ENCODE results near the gene RNLS. TPM values are rescaled to one million over a fixed set of nuclear protein-coding genes. Genes with fewer than 3 reads are reported as not detected.

The RNLS gene
- total RNA-seq, 1 experiment from 2014 or later: not detected

DNA sequence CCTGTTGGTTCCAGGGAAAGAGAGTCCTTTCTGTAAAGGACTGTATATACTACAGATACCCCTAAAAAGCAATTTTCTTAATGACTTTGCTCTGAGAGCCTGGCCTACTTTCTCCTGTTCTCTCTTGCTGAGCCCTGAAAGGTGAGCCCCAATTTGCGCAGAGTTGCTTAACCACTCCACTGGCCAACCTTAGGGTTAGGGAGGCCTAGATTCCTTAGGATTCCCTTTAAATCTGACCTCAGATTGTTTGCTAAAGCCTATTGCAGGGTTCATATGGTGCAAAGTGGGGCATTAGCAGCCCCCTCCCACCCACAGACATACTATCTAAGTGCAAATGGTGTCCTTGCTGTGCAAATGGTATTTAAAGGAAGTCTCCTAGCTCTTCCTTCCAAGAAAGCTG is 164.2 kb downstream of the RNLS start:
- POLR2A ChIA-PET: no interaction called here
- Mint-ChIP-seq H3K27me3 (ENCODE audit: insufficient read depth, unreplicated experiment) (no peaks in the 10 kb centered on the region), H3K27ac (ENCODE audit: low read depth, unreplicated experiment) (no peak overlapping the region), H3K36me3 (ENCODE audit: insufficient read depth, unreplicated experiment) (no peaks in the 10 kb centered on the region), H3K4me1 (ENCODE audit: insufficient read depth, unreplicated experiment) (no peaks in the 10 kb centered on the region), H3K4me3 (ENCODE audit: unreplicated experiment) (no peak overlapping the region), H3K9me3 (ENCODE audit: unreplicated experiment) (no peaks in the 10 kb centered on the region)
- no TSS peak for BruUV-seq (replicated peaks)
- DNase-seq (ENCODE audit: unreplicated experiment): no peak
- CTCF ChIA-PET: no interaction called here
- TF ChIP-seq, protein P1, sequence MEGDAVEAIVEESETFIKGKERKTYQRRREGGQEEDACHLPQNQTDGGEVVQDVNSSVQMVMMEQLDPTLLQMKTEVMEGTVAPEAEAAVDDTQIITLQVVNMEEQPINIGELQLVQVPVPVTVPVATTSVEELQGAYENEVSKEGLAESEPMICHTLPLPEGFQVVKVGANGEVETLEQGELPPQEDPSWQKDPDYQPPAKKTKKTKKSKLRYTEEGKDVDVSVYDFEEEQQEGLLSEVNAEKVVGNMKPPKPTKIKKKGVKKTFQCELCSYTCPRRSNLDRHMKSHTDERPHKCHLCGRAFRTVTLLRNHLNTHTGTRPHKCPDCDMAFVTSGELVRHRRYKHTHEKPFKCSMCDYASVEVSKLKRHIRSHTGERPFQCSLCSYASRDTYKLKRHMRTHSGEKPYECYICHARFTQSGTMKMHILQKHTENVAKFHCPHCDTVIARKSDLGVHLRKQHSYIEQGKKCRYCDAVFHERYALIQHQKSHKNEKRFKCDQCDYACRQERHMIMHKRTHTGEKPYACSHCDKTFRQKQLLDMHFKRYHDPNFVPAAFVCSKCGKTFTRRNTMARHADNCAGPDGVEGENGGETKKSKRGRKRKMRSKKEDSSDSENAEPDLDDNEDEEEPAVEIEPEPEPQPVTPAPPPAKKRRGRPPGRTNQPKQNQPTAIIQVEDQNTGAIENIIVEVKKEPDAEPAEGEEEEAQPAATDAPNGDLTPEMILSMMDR (IDR thresholded peaks at IDR 0.05; ENCODE audit: unreplicated experiment): no peak
- intact Hi-C loops (cut with micrococcal nuclease): no loop called here

DNA sequence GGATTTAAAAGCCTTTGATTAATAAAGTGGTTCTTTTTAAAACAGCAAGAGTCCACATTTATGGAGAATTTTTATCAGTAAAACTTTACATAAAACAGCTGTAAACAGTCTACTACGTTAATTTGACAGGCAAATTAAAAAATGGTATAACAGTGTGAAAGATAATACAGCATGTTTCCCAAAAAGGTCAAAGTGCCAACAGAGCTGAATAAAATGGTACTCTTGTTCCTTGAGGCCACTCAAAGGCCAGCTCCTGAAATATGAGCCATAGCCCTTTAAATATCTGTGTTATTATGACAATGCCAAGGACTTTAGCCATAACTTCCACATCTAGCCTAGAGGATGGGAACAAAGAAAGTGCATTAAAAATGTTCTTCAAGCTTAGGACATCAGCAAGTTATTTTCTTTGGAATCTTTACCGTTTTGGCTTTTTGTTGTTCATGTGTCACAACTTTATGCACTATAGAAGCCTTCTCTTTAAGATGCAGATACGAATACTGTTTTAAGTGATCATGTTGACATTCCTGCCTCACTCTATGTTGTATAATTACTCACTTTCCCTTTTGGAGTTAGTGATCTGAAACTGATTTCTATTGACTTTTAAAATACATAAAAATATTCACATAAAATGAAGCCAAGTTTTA is 165.6 kb downstream of the RNLS start:
- Mint-ChIP-seq H3K4me3 (ENCODE audit: unreplicated experiment) (no peak overlapping the region), H3K9me3 (ENCODE audit: unreplicated experiment) (no peaks in the 10 kb centered on the region), H3K36me3 (ENCODE audit: insufficient read depth, unreplicated experiment) (no peaks in the 10 kb centered on the region), H3K27ac (ENCODE audit: low read depth, unreplicated experiment) (no peak overlapping the region), H3K4me1 (ENCODE audit: insufficient read depth, unreplicated experiment) (no peaks in the 10 kb centered on the region), H3K27me3 (ENCODE audit: insufficient read depth, unreplicated experiment) (no peaks in the 10 kb centered on the region)
- TF ChIP-seq, protein P1 (IDR thresholded peaks at IDR 0.05; ENCODE audit: unreplicated experiment): no peak
- ChIA-PET CTCF (no interaction called here), POLR2A (no interaction called here)
- no peak for DNase-seq (ENCODE audit: unreplicated experiment)
- BruUV-seq (replicated peaks): no TSS peak
- intact Hi-C loops (cut with micrococcal nuclease): no loop called here

DNA sequence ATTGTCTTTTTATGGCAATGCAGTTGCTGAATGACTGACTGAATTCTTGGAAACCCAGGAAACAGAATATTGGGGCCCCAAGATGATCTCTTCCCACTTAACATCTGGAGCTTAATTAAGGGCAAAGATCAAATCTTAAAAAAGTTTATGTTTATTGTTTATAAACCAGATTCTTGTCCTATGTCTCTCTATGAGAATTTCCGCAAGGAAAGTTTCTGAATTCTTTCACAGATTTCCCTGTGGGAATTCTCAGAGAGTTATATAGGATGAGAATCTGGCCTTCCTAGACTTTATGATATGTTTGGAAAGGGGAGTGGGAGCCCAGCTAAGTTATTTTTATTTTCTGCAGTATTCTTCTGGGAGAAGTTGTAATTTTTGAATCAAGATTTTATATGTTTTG is 166.3 kb downstream of the RNLS start:
- Mint-ChIP-seq H3K4me3 (ENCODE audit: unreplicated experiment) (no peak overlapping the region), H3K27me3 (ENCODE audit: insufficient read depth, unreplicated experiment) (no peaks in the 10 kb centered on the region), H3K4me1 (ENCODE audit: insufficient read depth, unreplicated experiment) (no peaks in the 10 kb centered on the region), H3K9me3 (ENCODE audit: unreplicated experiment) (no peaks in the 10 kb centered on the region), H3K36me3 (ENCODE audit: insufficient read depth, unreplicated experiment) (no peaks in the 10 kb centered on the region), H3K27ac (ENCODE audit: low read depth, unreplicated experiment) (no peak overlapping the region)
- ChIA-PET CTCF (no interaction called here), POLR2A (interaction anchor here (0.9 kb wide), 1 partner anchor 17 kb away, joined by 4 read pairs; no protein-coding TSS in a partner anchor)
- TF ChIP-seq, protein P1 (IDR thresholded peaks at IDR 0.05; ENCODE audit: unreplicated experiment): no peak
- DNase-seq (ENCODE audit: unreplicated experiment): no peak
- BruUV-seq (replicated peaks): no TSS peak
- intact Hi-C loops (cut with micrococcal nuclease): no loop called here

DNA sequence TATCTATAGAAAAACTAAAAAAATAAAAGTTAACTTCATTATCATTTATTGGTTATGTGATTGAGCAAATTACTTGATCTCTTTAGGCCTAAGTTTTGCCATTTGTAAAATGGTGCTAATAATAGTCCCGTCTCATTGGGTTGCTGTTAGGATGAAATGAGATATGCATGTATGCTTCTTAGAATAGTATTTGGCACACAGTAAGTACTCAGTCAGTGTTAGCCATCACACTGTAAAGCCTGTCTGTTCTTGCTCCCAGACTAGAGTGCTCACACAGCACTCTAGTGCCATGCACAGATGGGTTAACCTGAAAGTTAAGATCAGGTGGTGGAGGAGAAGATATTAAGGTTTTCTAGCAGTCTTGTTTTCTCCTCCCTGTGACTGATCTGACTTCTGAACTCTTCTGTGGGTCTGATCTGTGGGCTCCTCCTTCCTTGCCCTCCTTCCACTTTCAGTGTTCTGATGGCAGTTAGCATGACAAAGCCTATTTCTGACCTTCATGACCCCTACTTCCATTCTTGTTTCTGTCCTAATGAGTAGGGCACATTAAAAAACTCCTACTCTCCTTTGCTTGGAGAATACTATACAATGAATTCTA is 167.5 kb downstream of the RNLS start:
- intact Hi-C loops (cut with micrococcal nuclease): no loop called here
- Mint-ChIP-seq H3K27me3 (ENCODE audit: insufficient read depth, unreplicated experiment) (no peaks in the 10 kb centered on the region), H3K4me3 (ENCODE audit: unreplicated experiment) (no peak overlapping the region), H3K9me3 (ENCODE audit: unreplicated experiment) (no peaks in the 10 kb centered on the region), H3K36me3 (ENCODE audit: insufficient read depth, unreplicated experiment) (no peaks in the 10 kb centered on the region), H3K4me1 (ENCODE audit: insufficient read depth, unreplicated experiment) (no peaks in the 10 kb centered on the region), H3K27ac (ENCODE audit: low read depth, unreplicated experiment) (no peak overlapping the region)
- TF ChIP-seq, protein P1 (IDR thresholded peaks at IDR 0.05; ENCODE audit: unreplicated experiment): no peak
- ChIA-PET CTCF (no interaction called here), POLR2A (no interaction called here)
- DNase-seq (ENCODE audit: unreplicated experiment): no peak
- BruUV-seq (replicated peaks): no TSS peak
